Activated CD4-positive, alpha-beta memory T cell treated with anti-CD3 and anti-CD28 coated beads, Interleukin-2, amount 10 ng/mL, durations not matched to agents 7 days and 5 days (primary cell): ENCODE measurements around the gene TRPM2. TPM values are rescaled to one million over a fixed set of nuclear protein-coding genes. Genes with fewer than 3 reads are reported as not detected.

ENCODE experiments used
- CTCF ChIA-PET: fragments of 350-600 bp; sonication (Branson Sonifier 250); formaldehyde crosslinking; loops from one replicate; lab custom pipeline; 2021; ENCODE audit warnings: antibody characterized with exemption, inconsistent platforms; lab: Charles Lee
- POLR2A ChIA-PET: fragments of 350-600 bp; sonication (Branson Sonifier 250); formaldehyde crosslinking; loops from one replicate; lab custom pipeline; 2021; ENCODE audit warnings: antibody characterized with exemption; lab: Charles Lee
- DNase-seq: peaks from one replicate; pipeline ENCODE4 v3.0.0-alpha.2; 2020
- H3K27ac Mint-ChIP-seq: one replicate; pipeline ENCODE4 v1.8.0; 2021; ENCODE audit warnings: mild to moderate bottlenecking, mixed read lengths
- H3K27me3 Mint-ChIP-seq: one replicate; pipeline ENCODE4 v1.8.0; 2021; ENCODE audit warnings: mixed read lengths
- H3K36me3 Mint-ChIP-seq: one replicate; pipeline ENCODE4 v1.8.0; 2021; ENCODE audit warnings: low read depth, mixed read lengths
- H3K4me1 Mint-ChIP-seq: one replicate; pipeline ENCODE4 v1.8.0; 2021; ENCODE audit warnings: mixed read lengths
- H3K4me3 Mint-ChIP-seq: one replicate; pipeline ENCODE4 v1.8.0; 2021; ENCODE audit warnings: mild to moderate bottlenecking, mixed read lengths
- H3K9me3 Mint-ChIP-seq: one replicate; pipeline ENCODE4 v1.8.0; 2021; ENCODE audit warnings: mixed read lengths
- total RNA-seq, 2 experiments: library from RNA; stranded (reverse); gene quantifications; one replicate each; pipeline ENCODE4 v1.2.3, GENCODE V29; 2021

The TRPM2 gene
- total RNA-seq, 2 experiments from 2014 or later = 13.7 to 14.8 TPM

DNA sequence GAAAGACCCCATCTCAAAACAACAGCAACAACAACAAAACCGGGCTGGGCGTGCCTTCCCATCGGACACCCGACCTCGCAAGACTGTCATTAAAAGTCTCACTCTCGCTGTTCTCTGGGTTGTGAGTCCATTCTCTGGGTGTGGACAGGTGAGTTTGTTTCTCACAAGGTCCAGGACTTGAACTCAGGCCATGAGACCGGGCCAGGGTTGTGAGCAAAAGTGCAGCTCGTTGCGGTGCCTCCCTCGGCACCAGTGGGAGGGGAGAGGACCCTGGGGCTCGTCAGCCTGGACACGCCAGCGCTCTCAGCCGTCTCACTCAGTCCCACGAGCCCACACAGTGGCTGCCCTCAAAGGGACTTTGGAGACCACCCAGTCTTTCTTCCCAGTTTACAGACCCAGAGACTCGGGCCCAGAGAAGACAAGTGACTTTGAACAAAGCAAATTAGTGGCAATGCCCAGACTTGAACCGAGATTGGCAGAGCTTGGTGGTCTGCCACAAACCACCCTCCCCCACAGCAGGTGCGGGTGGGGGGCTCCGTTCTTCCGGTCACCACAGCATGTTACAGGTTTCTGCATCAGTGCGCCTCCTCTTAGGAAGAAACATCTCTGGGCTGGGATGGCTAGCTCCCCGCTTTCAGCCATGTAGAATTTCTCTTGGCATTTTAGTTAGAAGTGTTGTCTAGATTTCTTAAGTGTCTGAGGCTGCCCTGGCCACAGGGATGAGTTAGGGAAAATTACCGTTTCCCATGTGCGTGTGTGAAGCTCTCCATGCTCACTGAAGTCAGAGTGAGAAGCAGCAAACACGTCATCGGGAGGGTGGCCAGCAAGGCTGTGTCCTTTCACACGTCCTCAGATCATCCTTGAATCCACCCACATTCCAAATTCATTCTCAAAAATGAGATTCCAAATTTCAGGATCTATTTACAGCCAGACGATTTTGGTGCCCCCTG, 130.1 kb downstream of the TRPM2 start:
- CTCF ChIA-PET = interaction anchor here (1.3 kb wide), 1 partner anchor 310 kb away, joined by 5 read pairs; no protein-coding TSS in a partner anchor
- no peaks in the 10 kb centered on the region for H3K36me3 Mint-ChIP-seq

DNA sequence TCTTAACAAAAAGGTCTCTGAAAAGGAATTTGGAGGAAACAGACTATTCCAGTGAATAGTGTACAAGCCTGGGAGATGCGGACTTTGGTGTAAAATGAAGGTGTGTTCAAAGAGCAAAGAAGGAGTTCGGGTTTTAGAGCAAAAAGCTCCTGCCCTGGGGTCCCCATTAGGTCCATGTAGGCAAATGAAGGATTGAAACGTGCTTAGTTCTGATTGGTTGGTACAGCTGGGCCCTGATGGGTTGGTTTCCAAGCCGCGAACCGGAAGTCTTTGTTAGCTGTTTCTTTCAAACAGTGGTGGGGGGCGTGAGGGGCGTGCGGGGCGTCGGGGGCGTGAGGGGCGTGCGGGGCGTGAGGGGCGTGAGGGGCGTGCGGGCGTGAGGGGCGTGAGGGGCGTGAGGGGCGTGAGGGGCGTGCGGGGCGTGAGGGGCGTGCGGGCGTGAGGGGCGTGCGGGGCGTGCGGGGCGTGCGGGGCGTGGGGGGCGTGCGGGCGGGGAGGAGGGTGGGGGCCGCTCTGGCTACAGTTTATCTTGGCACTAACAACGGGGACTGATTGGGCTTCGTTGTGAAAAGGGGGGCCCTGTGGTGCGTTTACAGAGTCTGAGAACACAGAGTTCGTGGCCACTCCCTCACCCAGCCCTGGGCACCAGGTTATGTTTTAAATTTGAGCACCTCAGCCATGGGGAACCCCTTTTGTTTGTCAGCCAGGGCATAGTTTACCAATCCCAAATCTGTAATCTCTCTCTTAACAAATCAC, 131.3 kb downstream of the TRPM2 start:
- Mint-ChIP-seq H3K4me1 (no peaks in the 10 kb centered on the region), H3K4me3 (no peak overlapping the region), H3K27ac (no peak overlapping the region), H3K9me3 (no peaks in the 10 kb centered on the region), H3K27me3 (peaks cover 10% of the 10 kb centered on the region), H3K36me3 (no peaks in the 10 kb centered on the region)
- CTCF ChIA-PET = interaction anchor here (1.3 kb wide), 1 partner anchor 309 kb away, joined by 5 read pairs; no protein-coding TSS in a partner anchor
- POLR2A ChIA-PET = no interaction called here
- DNase-seq = no peak

More for the DNA sequence above, 130.1 kb downstream of the TRPM2 start:
- H3K4me3 Mint-ChIP-seq = no peak overlapping the region
- no peak for DNase-seq
- peaks cover 7% of the 10 kb centered on the region for H3K27me3 Mint-ChIP-seq
- H3K27ac Mint-ChIP-seq = no peak overlapping the region
- POLR2A ChIA-PET = no interaction called here
- no peaks in the 10 kb centered on the region for H3K9me3 Mint-ChIP-seq
- peaks cover 7% of the 10 kb centered on the region for H3K4me1 Mint-ChIP-seq

DNA sequence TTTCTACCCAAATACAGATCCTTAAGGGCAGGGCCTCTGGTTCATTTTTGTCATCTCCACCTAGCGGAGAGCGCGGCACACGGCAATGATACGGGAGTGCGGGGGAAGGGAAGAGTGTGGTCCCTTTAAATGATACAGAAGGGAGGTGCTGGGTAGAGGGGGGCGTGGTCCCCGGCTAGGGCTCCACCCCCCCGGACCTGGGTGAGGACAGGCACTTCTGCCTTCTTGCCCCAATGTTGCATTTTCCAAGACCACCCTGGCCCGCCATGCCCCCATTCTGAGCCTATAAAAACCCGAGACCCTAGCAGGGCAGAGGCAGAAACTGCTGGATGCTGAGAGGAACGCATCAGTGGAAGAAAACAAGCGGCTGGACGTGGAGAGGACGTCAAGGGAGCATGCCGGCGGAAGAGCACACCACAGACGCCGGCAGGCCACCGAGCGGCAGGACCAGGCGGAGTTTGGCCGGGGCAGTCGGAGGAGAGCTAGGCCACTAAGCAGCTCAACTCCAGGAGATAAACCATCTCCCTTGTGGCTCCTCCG, 131.9 kb downstream of the TRPM2 start:
- no peaks in the 10 kb centered on the region for H3K4me1 Mint-ChIP-seq
- H3K36me3 Mint-ChIP-seq = no peaks in the 10 kb centered on the region
- peaks cover 10% of the 10 kb centered on the region for H3K27me3 Mint-ChIP-seq
- H3K9me3 Mint-ChIP-seq = no peaks in the 10 kb centered on the region
- no peak overlapping the region for H3K27ac Mint-ChIP-seq
- DNase-seq = no peak
- ChIA-PET CTCF (interaction anchor here (1.0 kb wide), 1 partner anchor 146 kb away, joined by 3 read pairs; the partner anchor contains the start of gene CFAP410), POLR2A (no interaction called here)
- no peak overlapping the region for H3K4me3 Mint-ChIP-seq

DNA sequence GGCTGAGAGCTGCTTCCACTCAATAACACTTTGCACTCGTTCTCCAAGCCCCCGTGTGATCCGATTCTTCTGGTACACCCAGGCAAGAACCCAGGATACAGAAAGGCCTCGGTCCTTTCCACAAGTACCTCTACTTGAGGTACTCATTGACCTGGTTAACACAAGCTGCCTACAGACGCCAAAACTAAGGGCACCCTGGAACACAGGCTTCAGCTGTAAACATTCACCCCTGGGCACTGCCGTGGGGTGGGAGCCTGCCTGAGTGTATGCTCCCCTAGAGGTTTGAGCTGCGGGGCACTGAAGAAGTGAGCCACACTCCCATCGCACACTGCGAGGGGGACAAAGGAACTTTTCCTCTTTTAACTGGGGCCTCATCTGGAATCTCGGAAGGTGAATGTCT, 132.4 kb downstream of the TRPM2 start:
- no peak overlapping the region for H3K4me3 Mint-ChIP-seq
- no peak overlapping the region for H3K27ac Mint-ChIP-seq
- ChIA-PET POLR2A (no interaction called here), CTCF (interaction anchor here (1.0 kb wide), 1 partner anchor 147 kb away, joined by 3 read pairs; the partner anchor contains the start of gene CFAP410)
- no peak for DNase-seq
- no peaks in the 10 kb centered on the region for H3K4me1 Mint-ChIP-seq
- H3K27me3 Mint-ChIP-seq = peaks cover 10% of the 10 kb centered on the region
- no peaks in the 10 kb centered on the region for H3K9me3 Mint-ChIP-seq
- H3K36me3 Mint-ChIP-seq = no peaks in the 10 kb centered on the region

DNA sequence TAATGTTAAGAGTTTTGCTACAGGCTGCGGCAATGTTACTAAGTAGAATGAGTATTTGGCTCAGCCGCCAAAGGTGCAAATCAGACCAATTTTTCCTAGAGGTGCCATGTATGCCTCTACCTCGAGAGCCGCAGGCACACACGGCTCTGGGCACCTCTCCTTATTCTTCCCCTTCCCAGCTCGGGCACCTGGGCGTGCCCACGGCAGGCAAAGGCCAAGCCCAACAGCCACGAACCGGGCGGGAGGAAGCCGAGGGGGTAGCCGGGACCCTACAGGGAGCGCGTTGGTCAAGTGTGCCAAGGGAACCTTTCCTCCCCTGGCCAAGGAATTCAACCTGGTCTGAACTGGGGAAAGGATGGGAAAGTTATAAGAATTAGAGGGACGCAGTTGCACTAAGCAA, 132.9 kb downstream of the TRPM2 start:
- H3K27ac Mint-ChIP-seq = no peak overlapping the region
- no peaks in the 10 kb centered on the region for H3K9me3 Mint-ChIP-seq
- POLR2A ChIA-PET = no interaction called here
- CTCF ChIA-PET = interaction anchor here (1.0 kb wide), 1 partner anchor 147 kb away, joined by 3 read pairs; the partner anchor contains the start of gene CFAP410
- H3K4me1 Mint-ChIP-seq = no peaks in the 10 kb centered on the region
- DNase-seq = no peak
- H3K27me3 Mint-ChIP-seq = peaks cover 10% of the 10 kb centered on the region
- H3K36me3 Mint-ChIP-seq = no peaks in the 10 kb centered on the region
- no peak overlapping the region for H3K4me3 Mint-ChIP-seq

DNA sequence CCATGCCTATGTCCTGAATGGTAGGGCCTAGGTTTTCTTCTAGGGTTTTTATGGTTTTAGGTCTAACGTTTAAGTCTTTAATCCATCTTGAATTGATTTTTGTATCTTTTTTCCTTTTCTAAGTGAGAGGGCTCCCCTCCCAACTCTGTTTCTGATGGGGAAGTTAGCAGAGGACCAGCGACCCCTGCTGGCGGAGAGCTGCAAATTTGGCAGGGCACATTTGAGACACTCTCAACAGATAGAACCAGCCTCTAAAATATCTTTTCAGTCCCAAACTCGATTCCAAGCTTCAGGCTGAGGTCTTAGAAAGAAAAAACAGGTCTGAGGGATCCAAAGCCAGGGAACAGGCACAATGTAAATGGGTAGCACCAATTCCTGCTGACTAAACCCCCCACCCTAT, 134.4 kb downstream of the TRPM2 start:
- ChIA-PET CTCF (interaction anchor here (1.5 kb wide), 1 partner anchor 18 kb away, joined by 3 read pairs; no protein-coding TSS in a partner anchor), POLR2A (no interaction called here)
- H3K4me3 Mint-ChIP-seq = no peak overlapping the region
- H3K27ac Mint-ChIP-seq = no peak overlapping the region
- H3K36me3 Mint-ChIP-seq = peaks cover 8% of the 10 kb centered on the region
- H3K4me1 Mint-ChIP-seq = peaks cover 2% of the 10 kb centered on the region
- DNase-seq = peak; percentile 70
- peaks cover 5% of the 10 kb centered on the region for H3K27me3 Mint-ChIP-seq
- H3K9me3 Mint-ChIP-seq = peaks cover 11% of the 10 kb centered on the region

DNA sequence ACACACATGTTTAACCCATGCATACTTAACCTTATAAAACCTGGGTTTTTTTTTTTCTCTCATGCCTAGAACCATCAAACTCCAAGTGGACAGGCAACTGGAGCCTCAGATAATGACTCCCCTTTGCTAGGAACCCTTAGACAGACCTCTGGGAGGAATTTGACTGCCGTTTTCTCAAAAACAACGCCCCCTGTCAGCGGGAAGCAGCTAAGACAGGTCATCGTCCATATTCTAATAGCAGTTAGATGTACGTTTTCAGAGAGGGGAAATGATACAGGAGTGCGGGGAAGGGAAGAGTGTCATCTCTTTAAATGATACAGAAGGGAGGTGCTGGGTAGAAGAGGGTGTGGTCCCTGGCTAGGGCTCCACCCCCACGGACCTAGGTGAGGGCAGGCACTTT, 136.5 kb downstream of the TRPM2 start:
- no peak overlapping the region for H3K4me3 Mint-ChIP-seq
- no peak for DNase-seq
- H3K27me3 Mint-ChIP-seq = peaks cover 5% of the 10 kb centered on the region
- H3K4me1 Mint-ChIP-seq = peaks cover 2% of the 10 kb centered on the region
- POLR2A ChIA-PET = no interaction called here
- H3K27ac Mint-ChIP-seq = no peak overlapping the region
- H3K36me3 Mint-ChIP-seq = peaks cover 8% of the 10 kb centered on the region
- CTCF ChIA-PET = interaction anchor here (1.2 to 1.5 kb wide), 2 partner anchors 10 to 254 kb away, joined by 3 to 6 read pairs; no protein-coding TSS in a partner anchor
- H3K9me3 Mint-ChIP-seq = peaks cover 16% of the 10 kb centered on the region

DNA sequence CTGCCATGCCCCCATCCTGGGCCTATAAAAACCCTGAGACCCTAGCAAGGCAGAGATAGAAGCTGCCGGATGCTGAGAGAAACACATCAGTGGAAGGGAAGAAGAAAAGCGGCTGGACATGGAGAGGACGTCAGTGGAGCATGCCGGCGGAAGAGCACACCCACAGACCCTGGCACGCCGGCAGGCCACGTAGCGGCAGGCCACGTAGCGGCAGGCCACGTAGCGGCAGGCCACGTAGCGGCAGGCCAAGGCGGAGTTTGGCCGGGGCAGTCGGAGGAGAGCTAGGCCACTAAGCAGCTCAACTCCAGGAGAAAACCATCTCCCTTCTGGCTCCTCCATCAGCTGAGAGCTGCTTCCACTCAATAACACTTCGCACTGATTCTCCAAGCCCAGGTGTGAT, 137.0 kb downstream of the TRPM2 start:
- DNase-seq = no peak
- H3K4me1 Mint-ChIP-seq = peaks cover 2% of the 10 kb centered on the region
- ChIA-PET POLR2A (no interaction called here), CTCF (interaction anchor here (0.6 to 1.1 kb wide), 2 partner anchors 220 to 303 kb away, joined by 3 to 4 read pairs; no protein-coding TSS in a partner anchor)
- no peak overlapping the region for H3K27ac Mint-ChIP-seq
- H3K4me3 Mint-ChIP-seq = no peak overlapping the region
- peaks cover 8% of the 10 kb centered on the region for H3K36me3 Mint-ChIP-seq
- peaks cover 4% of the 10 kb centered on the region for H3K27me3 Mint-ChIP-seq
- H3K9me3 Mint-ChIP-seq = peaks cover 16% of the 10 kb centered on the region

DNA sequence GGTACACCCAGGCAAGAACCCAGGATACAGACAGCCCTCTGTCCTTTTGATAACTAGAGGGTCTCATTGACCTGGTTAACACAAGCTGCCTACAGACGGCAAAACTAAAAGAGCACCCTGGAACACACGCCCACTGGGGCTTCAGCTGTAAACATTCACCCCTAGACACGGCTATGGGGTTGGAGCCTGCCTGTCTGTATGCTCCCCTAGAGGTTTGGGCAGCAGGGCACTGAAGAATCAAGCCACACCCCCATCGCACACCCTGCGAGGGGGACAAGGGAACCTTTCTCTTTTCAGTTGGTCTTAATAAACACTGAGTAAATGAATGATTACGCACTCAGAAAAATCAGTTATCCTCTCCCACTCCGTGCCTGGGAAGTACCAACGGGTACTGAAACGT, 137.4 kb downstream of the TRPM2 start:
- H3K4me3 Mint-ChIP-seq = no peak overlapping the region
- H3K4me1 Mint-ChIP-seq = peaks cover 2% of the 10 kb centered on the region
- ChIA-PET CTCF (interaction anchor here (0.6 to 1.1 kb wide), 3 partner anchors 11 to 303 kb away, joined by 3 to 4 read pairs (median 3); no protein-coding TSS in a partner anchor), POLR2A (no interaction called here)
- peaks cover 8% of the 10 kb centered on the region for H3K27me3 Mint-ChIP-seq
- DNase-seq = no peak
- no peak overlapping the region for H3K27ac Mint-ChIP-seq
- H3K36me3 Mint-ChIP-seq = peaks cover 8% of the 10 kb centered on the region
- peaks cover 16% of the 10 kb centered on the region for H3K9me3 Mint-ChIP-seq

Other genes starting within 250 kb of the TRPM2 start
- gene PWP2, start 246.2 kb upstream of the TRPM2 start, total RNA-seq = 10 to 100 TPM; 18.6 to 22.5 TPM
- gene GATD3, start 219.9 kb upstream of the TRPM2 start, total RNA-seq = 10 to 100 TPM; 48.9 to 49.5 TPM
- 1 to 10 TPM; 6.1 to 6.6 TPM for gene ICOSLG, start 112.7 kb upstream of the TRPM2 start, total RNA-seq
- not detected for gene DNMT3L, start 91.7 kb upstream of the TRPM2 start, total RNA-seq
- gene AIRE, start 67.7 kb upstream of the TRPM2 start, total RNA-seq = under 1 TPM; 0.48 to 0.58 TPM
- 100 to 1,000 TPM; 218 to 221 TPM for gene PFKL, start 53.6 kb upstream of the TRPM2 start, total RNA-seq
- gene CFAP410, start 14.2 kb upstream of the TRPM2 start, total RNA-seq = 10 to 100 TPM; 14.2 to 15.5 TPM
- 1 to 10 TPM; 3.7 to 3.8 TPM for gene LRRC3, start 101.9 kb downstream of the TRPM2 start, total RNA-seq
- not detected for gene KRTAP10-1, start 186.6 kb downstream of the TRPM2 start, total RNA-seq
- gene KRTAP10-2, start 197.9 kb downstream of the TRPM2 start, total RNA-seq = not detected
- not detected for gene KRTAP10-3, start 205.2 kb downstream of the TRPM2 start, total RNA-seq
- gene KRTAP10-4, start 220.1 kb downstream of the TRPM2 start, total RNA-seq = not detected
- gene KRTAP10-5, start 227.0 kb downstream of the TRPM2 start, total RNA-seq = not detected
- gene KRTAP10-6, start 238.9 kb downstream of the TRPM2 start, total RNA-seq = not detected
- not detected for gene KRTAP10-7, start 247.0 kb downstream of the TRPM2 start, total RNA-seq